GM12891 (cell line): ENCODE measurements around the gene RINT1.
"Not testable (repeated sequence)": the region's sequence is repeated elsewhere in the genome, so short reads cannot be mapped to it uniquely, and the experiment has no call there.

Experiments
- DNase-seq: peaks from one replicate; pipeline ENCODE4 v3.0.0; 2011; ENCODE audit warnings: low spot score; ENCODE audit not compliant: insufficient read length
- FAIRE-seq: peaks from 2 replicates; lab custom pipeline; 2011; peaks lifted over from hg19 to GRCh38; lab: Jason Lieb, UNC
- PAX5 ChIP-seq: IDR thresholded peaks from 2 replicates; pipeline ENCODE4 v1.6.1; 2011; ENCODE audit warnings: low read length, moderate library complexity, mild to moderate bottlenecking; ENCODE audit not compliant: insufficient read depth, severe bottlenecking
- POLR2A ChIP-seq: IDR thresholded peaks from 2 replicates; pipeline ENCODE4 v1.6.1; 2011; ENCODE audit warnings: low read depth, low read length, control low read depth
- POLR2AphosphoS5 ChIP-seq: IDR thresholded peaks from 2 replicates; pipeline ENCODE4 v1.6.1; 2011; ENCODE audit warnings: low read depth, low read length, control low read depth
- POU2F2 ChIP-seq: IDR thresholded peaks from 2 replicates; pipeline ENCODE4 v1.6.1; 2011; ENCODE audit warnings: low read depth, mild to moderate bottlenecking, control low read depth, low read length, moderate library complexity
- SPI1 ChIP-seq: IDR thresholded peaks from 2 replicates; pipeline ENCODE4 v1.6.1; 2011; ENCODE audit warnings: low read depth, low read length, control low read depth
- TAF1 ChIP-seq: IDR thresholded peaks from 2 replicates; pipeline ENCODE4 v1.6.1; 2011; ENCODE audit warnings: low read depth, low read length, control low read depth

RINT1 gene

DNA sequence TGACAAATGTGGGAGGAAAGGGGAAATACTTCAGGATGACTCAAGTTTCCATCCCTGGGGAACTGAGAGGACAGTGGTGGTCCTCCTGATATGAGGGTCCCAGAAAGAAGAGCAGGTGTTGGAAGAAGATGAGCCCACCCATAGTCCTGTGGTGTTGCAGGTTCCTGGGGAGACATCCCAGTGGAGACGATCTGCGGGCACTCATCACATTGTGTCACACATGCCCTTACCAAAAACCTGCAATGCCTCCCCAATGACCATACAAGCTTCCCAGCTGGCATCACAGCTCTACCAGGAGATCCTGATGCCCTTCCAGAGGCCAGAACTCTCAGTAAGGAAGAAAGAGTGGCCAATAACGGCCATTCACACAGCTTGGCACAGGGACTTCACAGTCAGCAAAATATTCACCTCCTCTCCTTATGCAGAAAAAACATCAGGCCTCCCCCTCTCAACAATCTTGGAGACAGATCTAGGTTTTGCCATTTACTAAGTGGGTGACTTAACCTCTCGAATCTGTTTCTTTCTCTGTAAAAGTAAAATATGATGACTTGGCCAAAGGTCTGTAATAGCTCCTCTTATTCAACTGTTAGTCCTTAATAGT, 19.0 kb upstream of the RINT1 start:
- DNase-seq: no peak
- peak; percentile 47 for FAIRE-seq
- no peak for TF ChIP-seq TAF1
- no peak for TF ChIP-seq POLR2A
- no peak for TF ChIP-seq POLR2AphosphoS5
- TF ChIP-seq SPI1: no peak
- TF ChIP-seq POU2F2: no peak
- no peak for TF ChIP-seq PAX5

DNA sequence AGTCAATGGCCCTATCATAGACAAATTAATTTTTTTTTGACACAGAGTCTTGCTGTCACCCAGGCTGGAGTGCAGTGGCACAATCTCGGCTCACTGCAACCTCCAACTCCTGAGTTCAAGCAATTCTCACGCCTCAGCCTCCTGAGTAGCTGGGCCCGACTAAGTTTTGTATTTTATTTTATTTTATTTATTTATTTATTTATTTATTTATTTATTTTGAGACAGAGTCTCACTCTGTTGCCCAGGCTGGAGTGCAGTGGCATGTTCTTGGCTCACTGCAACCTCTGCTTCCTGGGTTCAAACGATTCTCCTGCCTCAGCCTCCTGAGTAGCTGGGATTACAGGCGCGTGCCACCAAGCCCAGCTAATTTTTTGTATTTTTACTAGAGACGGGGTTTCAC, 16.4 kb upstream of the RINT1 start:
- not testable (repeated sequence) for DNase-seq, FAIRE-seq

DNA sequence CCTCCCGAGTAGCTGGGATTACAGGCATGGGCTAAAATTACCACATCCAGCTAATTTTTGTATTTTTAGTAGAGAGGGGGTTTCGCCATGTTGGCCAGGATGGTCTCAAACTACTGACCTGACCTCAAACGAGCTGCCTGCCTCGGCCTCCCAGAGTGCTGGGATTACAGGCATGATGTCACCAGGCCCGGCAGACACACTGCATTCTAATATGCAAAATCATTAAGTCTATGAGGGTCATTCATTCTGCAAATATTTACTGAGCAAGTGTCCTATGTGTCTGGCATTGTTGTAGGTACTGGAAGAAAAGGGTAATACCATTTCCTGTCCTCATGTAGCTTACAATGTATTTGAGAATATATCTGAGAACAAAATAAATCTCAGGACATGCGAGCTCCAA, 12.6 kb upstream of the RINT1 start:
- TF ChIP-seq PAX5: no peak
- no peak for TF ChIP-seq POLR2AphosphoS5
- TF ChIP-seq TAF1: no peak
- DNase-seq (no peak), FAIRE-seq (no peak)

DNA sequence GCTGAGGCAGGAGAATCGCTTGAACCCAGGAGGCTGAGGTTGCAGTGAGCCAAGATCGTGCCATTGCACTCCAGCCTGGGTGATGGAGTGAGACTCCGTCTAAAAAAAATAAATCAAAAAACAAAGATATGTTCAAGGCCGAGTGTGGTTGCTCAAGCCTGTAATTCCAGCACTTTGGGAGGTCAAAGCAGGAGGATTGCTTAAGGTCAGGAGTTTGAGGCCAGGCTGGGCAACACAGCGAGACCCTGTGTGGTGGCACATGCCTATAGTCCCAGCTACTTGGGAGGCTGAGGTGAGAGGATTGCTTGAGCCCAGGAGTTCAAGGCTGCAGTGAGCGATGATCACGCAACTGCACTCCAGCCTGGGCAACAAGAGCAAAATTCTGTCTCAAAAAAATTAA, 11.4 kb upstream of the RINT1 start:
- DNase-seq: not testable (repeated sequence)

DNA sequence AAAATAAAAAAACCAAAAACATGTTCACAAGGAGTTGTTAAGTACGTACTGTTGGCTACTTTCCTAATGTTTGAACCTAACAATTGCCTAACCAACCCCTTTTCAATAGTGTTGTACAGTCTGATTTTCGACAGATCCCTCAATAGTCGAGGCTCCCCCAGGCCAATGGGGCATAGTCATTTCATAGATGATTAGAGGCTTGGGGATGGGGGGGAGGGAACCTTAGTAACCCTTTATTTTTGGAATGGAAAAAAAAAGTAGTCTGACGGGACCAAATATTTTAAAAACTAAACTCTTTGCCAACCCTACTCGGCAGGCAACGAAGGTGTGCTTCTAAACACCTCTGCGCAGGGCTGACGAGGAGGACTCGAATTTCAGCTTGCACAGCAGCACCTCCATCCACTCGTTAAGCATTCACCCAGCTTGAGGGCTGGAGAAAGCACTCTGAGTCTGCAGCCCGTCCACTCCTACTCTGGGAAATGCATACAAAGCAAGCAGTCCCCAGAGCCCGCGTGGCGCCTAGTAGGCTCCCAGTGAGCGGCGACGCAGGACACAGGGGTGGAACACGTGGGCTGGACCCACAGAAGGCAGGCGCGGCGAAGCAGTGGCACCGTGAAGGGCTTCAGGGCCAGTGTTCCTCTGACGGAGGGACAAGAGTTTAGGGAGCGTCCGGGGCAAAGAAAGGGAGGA, 10.8 kb upstream of the RINT1 start:
- peak; percentile 75 for FAIRE-seq
- peak; percentile 39 for DNase-seq
- no peak for TF ChIP-seq POLR2AphosphoS5
- no peak for TF ChIP-seq SPI1
- no peak for TF ChIP-seq TAF1
- TF ChIP-seq POLR2A: no peak
- TF ChIP-seq PAX5: no peak
- TF ChIP-seq POU2F2: no peak

More for the DNA sequence above, 11.4 kb upstream of the RINT1 start:
- not testable (repeated sequence) for FAIRE-seq

DNA sequence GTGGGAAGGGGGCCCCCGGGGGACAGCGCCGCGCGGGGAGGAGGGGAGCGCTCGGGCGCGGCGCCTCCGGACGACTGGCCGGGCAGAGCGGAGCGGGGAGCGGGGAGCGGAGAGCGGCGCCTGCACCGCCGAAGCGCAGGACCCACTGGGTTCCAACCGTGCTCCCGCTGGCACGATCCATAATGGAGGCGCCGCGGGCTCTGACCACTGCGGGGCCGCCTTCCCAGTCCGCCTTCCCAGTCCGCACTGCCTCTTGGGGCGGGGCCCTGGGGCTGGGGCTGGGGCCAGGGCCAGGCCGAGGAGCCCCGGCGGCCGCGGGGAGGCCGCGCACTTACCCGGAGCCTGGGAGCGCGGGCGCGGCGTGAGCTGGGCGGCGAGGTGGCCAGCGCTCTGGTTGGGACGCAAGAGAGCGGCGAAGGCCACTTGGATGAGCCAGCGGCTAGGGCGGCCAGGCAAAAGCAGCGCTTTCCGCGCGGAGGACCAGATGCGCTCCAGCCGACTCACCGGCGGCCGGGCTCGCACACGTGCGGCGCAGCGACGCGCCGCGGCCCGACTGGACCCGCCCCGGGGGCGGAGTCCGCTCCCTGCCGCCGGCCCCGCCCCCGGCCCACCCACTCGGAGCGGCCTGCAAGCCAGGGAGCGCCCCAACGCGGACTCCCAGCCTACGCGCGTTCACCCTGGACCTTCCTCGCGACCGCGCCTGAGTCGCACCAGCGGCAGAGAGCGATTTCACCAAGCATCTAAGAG, 10.1 kb upstream of the RINT1 start, which contains the start of gene PUS7:
Gene PUS7, minus strand, starts transcription at position 555 of the 747 bp plus-strand sequence. CDS start 13,759 bp downstream, outside the sequence.
- DNase-seq: peak; percentile 89
- TF ChIP-seq POU2F2: no peak
- TF ChIP-seq POLR2AphosphoS5: peak; percentile 64
- TF ChIP-seq SPI1: no peak
- TF ChIP-seq PAX5: peak; percentile 4
- TF ChIP-seq POLR2A: peak; percentile 65; the same call in 1 of the 2 replicates
- TF ChIP-seq TAF1: peak; percentile 59; the same call in 1 of the 2 replicates
- FAIRE-seq: peak; percentile 94

DNA sequence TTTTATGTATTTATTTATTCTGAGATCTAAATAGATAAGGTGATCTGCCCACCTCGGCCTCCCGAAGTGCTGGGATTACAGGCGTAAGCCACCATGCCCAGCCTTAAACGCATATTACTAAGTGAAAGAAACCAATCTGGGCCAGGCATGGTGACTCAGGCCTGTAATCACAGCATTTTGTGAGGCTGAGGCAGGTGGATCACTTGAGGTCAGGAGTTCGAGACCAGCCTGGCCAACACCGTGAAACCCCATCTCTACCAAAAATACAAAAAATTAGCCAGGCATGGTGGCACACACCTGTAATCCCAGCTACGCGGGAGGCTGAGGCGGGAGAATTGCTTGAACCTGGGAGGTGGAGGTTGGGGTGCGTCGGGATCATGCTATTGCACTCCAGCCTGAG, 7.6 kb upstream of the RINT1 start:
- FAIRE-seq, DNase-seq: not testable (repeated sequence)

DNA sequence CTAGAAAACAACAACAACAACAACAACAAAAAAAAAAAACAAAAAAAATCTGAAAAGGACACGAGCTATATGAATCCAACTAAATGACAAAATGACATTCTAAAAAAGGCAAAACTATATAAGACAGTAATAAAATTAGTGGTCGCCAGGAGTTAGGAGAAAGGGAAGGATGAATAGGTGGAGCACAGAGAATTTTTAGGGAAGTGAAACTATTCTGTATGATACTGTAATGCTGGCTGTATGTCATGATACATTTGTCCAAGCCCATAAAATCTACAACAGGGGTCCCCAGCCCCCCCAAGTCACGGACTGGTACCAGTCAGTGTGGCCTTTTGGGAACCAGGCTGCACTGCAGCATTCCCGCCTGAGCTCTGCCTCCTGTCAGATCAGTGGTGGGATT, 7.2 kb upstream of the RINT1 start:
- FAIRE-seq (no peak), DNase-seq (no peak)
- peak; percentile 90 for TF ChIP-seq SPI1
- TF ChIP-seq POLR2AphosphoS5: no peak
- no peak for TF ChIP-seq POU2F2
- no peak for TF ChIP-seq PAX5

DNA sequence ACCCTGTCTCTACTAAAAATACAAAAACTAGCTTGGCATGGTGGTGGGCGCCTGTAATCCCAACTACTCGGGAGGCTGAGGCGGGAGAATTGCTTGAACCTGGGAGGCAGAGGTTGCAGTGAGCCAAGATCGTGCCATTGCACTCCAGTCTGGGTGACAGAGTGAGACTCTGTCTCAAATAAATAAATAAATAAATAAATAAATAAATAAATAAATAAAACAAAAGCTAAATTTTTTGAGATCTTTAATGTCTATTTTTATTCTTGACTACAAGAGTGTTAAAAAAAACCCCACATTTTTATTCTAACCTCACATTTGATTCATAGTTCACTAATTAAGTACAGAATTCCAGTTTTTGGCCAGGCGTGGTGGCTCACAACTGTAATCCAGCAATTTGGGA, 4.3 kb upstream of the RINT1 start:
- not testable (repeated sequence) for DNase-seq, FAIRE-seq

DNA sequence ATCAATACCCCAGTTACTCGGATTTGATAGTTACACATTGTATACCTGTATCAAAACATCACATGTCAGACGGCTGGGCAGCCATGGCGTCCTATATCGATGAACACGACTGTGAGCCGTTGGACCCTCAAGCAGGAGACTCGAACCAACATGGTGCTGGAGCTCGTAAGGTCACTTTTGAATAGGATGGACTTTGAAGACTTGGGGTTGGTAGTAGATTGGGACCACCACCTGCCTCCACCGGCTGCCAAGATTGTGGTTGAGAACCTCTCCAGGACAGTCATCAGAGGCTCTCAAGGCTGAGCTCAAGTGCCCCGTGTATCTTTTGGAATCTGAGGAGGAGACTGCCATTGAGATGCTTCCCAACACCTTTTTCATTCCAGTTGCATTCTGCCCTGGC, 1.9 kb upstream of the RINT1 start:
- TF ChIP-seq SPI1 (no peak), POLR2A (no peak), PAX5 (no peak), POLR2AphosphoS5 (no peak), TAF1 (no peak), POU2F2 (no peak)
- FAIRE-seq: no peak
- DNase-seq: no peak
